ENCODE measurements around the gene SH3D21. TPM values are rescaled to one million over a fixed set of nuclear protein-coding genes. Genes with fewer than 3 reads are reported as not detected.

SH3D21 gene
- total and polyA plus RNA-seq, 10 of the 15 experiments (the other 5 are each of a cell fraction or from before 2014, with no cell fraction given), result 0.06 to 5.9 (median 2.4) TPM

DNA sequence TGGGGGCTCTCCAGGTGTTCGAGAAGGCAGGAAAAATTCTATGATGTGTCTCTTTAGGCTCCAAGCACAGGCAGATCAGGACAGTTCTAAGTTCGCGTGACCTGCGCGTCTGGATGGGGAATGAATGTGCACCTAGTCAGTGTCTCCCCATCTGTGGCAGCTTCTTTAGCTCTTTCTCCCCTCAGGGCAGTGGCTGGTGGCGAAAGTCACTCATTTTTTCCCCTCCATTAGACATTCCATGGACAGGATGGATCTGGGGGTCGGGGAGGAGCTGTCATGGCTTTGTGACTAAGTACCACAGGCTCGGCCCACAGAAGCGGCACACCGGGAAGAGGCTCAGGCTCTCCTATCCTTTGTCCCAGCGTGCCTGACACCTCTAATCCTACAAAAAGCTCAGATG, 48.3 kb downstream of the SH3D21 start:
- no peak for TF ChIP-seq STAT1 (conservative IDR thresholded peaks at IDR 0.05)
- no peak for TF ChIP-seq HDAC2 (IDR thresholded peaks at IDR 0.05)
- TF ChIP-seq ZNF274 (IDR thresholded peaks at IDR 0.05; ENCODE audit: insufficient read depth, insufficient read length), result no peak
- TF ChIP-seq SMC3 (IDR thresholded peaks at IDR 0.05; ENCODE audit: borderline replicate concordance, low read length), result no peak
- intact Hi-C loops (cut with micrococcal nuclease; ENCODE audit: unreplicated experiment), result no loop called here
- FAIRE-seq, result no peak
- in situ Hi-C loops (cut with MboI), result no loop called here
- no peak for ATAC-seq
- Histone ChIP-seq H3K27me3 (replicated peaks in 1 of 2; ENCODE audit: control insufficient read depth in 2 of 2, insufficient read depth in 2 of 2, low read length in 1 of 2) (no peaks in the 10 kb centered on the region), H3K4me2 (ENCODE audit: control insufficient read depth, insufficient read depth) (no peak overlapping the region), H3K9ac (ENCODE audit: control insufficient read depth, insufficient read depth, low read length) (no peak overlapping the region), H3K27ac (ENCODE audit: control insufficient read depth, insufficient read depth) (no peak overlapping the region), H3K79me2 (ENCODE audit: control insufficient read depth, insufficient read depth, low read length) (no peaks in the 10 kb centered on the region; the same call in 1 of the 2 replicates), H2AFZ (ENCODE audit: control insufficient read depth, low read depth, low read length) (no peak overlapping the region), H4K20me1 (ENCODE audit: control insufficient read depth, insufficient read depth) (no peaks in the 10 kb centered on the region), H3K4me3 (no peak overlapping the region), H3K9me3 (replicated peaks; ENCODE audit: control insufficient read depth, insufficient read depth, low read length) (no peaks in the 10 kb centered on the region), H3K4me1 (ENCODE audit: control insufficient read depth, insufficient read depth, low read length) (peaks cover 25% of the 10 kb centered on the region), H3K36me3 (ENCODE audit: control insufficient read depth in 2 of 2, insufficient read depth in 2 of 2, low read length in 1 of 2) (peaks cover 11 to 22% of the 10 kb centered on the region in 2 experiments)
- RAD21 ChIA-PET (ENCODE audit: unreplicated experiment), result no interaction called here
- DNase-seq (ENCODE audit: low read depth, low spot score), result no peak
- POLR2A ChIA-PET, result no interaction called here
- BruUV-seq (replicated peaks), result no TSS peak
- SMC1A ChIA-PET (ENCODE audit: uncharacterized antibody, unreplicated experiment), result interaction anchor here (2.0 kb wide), 1 partner anchor 14 kb away, joined by 5 read pairs; no protein-coding TSS in a partner anchor
- 80% methylated on average over 11 of the region's 11 CpGs for WGBS (ENCODE audit: insufficient coverage, insufficient replicate concordance, low lambda C conversion rate, missing lambda C conversion rate)
- CTCF ChIA-PET, result interaction anchor here (0.5 to 1.0 kb wide), 2 partner anchors 12 kb away, joined by 3 read pairs; no protein-coding TSS in a partner anchor

DNA sequence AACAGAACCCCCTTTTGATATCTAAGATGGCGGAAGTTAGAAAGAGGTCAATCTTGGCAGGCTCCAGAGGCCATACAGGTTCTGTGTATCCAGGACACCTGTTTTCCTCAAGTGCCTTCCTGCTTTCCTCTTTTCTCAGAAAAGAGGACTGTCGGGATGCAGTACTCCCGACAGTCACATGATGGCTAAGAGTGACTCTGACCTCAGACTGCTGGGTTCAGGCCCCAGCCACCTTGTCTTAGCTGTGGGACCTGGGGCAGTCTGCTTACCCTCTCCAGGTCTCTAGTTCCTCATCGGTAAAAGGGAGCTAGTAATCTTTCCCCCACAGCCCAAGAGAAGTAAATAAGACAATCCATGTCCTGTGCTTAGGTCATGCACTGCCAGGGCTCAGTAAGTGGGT, 49.6 kb downstream of the SH3D21 start:
- no peak overlapping the region for H3K9ac ChIP-seq (ENCODE audit: control insufficient read depth, insufficient read depth, low read length)
- POLR2A ChIA-PET, result interaction anchor here (0.6 to 0.7 kb wide), 2 partner anchors 10 to 110 kb away, joined by 4 to 5 read pairs; no protein-coding TSS in a partner anchor
- DNase-seq (ENCODE audit: low read depth, low spot score) (no peak), FAIRE-seq (no peak), ATAC-seq (no peak)
- RAD21 ChIA-PET (ENCODE audit: unreplicated experiment), result no interaction called here
- H3K9me3 ChIP-seq (replicated peaks; ENCODE audit: control insufficient read depth, insufficient read depth, low read length), result no peaks in the 10 kb centered on the region
- WGBS (ENCODE audit: insufficient coverage, insufficient replicate concordance, low lambda C conversion rate, missing lambda C conversion rate), result 99% methylated on average over 4 of the region's 4 CpGs
- no peaks in the 10 kb centered on the region for H4K20me1 ChIP-seq (ENCODE audit: control insufficient read depth, insufficient read depth)
- H3K4me2 ChIP-seq (ENCODE audit: control insufficient read depth, insufficient read depth), result no peak overlapping the region
- peaks cover 9 to 22% of the 10 kb centered on the region in 2 experiments for H3K36me3 ChIP-seq (ENCODE audit: control insufficient read depth in 2 of 2, insufficient read depth in 2 of 2, low read length in 1 of 2)
- H3K4me1 ChIP-seq (ENCODE audit: control insufficient read depth, insufficient read depth, low read length), result peaks cover 16% of the 10 kb centered on the region
- BruUV-seq (replicated peaks), result no TSS peak
- no peaks in the 10 kb centered on the region; the same call in none of the 2 replicates for H3K79me2 ChIP-seq (ENCODE audit: control insufficient read depth, insufficient read depth, low read length)
- no peaks in the 10 kb centered on the region for H3K27me3 ChIP-seq (replicated peaks in 1 of 2; ENCODE audit: control insufficient read depth in 2 of 2, insufficient read depth in 2 of 2, low read length in 1 of 2)
- no peak overlapping the region for H3K4me3 ChIP-seq
- intact Hi-C loops (cut with micrococcal nuclease; ENCODE audit: unreplicated experiment), result no loop called here
- in situ Hi-C loops (cut with MboI), result no loop called here
- SMC1A ChIA-PET (ENCODE audit: uncharacterized antibody, unreplicated experiment), result interaction anchor here (0.5 to 1.3 kb wide), 2 partner anchors 12 to 313 kb away, joined by 3 to 4 read pairs; no protein-coding TSS in a partner anchor
- CTCF ChIA-PET, result no interaction called here
- H3K27ac ChIP-seq (ENCODE audit: control insufficient read depth, insufficient read depth), result no peak overlapping the region
- H2AFZ ChIP-seq (ENCODE audit: control insufficient read depth, low read depth, low read length), result no peak overlapping the region
- TF ChIP-seq, protein P1, sequence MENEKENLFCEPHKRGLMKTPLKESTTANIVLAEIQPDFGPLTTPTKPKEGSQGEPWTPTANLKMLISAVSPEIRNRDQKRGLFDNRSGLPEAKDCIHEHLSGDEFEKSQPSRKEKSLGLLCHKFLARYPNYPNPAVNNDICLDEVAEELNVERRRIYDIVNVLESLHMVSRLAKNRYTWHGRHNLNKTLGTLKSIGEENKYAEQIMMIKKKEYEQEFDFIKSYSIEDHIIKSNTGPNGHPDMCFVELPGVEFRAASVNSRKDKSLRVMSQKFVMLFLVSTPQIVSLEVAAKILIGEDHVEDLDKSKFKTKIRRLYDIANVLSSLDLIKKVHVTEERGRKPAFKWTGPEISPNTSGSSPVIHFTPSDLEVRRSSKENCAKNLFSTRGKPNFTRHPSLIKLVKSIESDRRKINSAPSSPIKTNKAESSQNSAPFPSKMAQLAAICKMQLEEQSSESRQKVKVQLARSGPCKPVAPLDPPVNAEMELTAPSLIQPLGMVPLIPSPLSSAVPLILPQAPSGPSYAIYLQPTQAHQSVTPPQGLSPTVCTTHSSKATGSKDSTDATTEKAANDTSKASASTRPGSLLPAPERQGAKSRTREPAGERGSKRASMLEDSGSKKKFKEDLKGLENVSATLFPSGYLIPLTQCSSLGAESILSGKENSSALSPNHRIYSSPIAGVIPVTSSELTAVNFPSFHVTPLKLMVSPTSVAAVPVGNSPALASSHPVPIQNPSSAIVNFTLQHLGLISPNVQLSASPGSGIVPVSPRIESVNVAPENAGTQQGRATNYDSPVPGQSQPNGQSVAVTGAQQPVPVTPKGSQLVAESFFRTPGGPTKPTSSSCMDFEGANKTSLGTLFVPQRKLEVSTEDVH (IDR thresholded peaks at IDR 0.05; ENCODE audit: low read depth, partially characterized antibody), result no peak
- TF ChIP-seq, protein P2, sequence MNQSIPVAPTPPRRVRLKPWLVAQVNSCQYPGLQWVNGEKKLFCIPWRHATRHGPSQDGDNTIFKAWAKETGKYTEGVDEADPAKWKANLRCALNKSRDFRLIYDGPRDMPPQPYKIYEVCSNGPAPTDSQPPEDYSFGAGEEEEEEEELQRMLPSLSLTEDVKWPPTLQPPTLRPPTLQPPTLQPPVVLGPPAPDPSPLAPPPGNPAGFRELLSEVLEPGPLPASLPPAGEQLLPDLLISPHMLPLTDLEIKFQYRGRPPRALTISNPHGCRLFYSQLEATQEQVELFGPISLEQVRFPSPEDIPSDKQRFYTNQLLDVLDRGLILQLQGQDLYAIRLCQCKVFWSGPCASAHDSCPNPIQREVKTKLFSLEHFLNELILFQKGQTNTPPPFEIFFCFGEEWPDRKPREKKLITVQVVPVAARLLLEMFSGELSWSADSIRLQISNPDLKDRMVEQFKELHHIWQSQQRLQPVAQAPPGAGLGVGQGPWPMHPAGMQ (IDR thresholded peaks at IDR 0.05; ENCODE audit: borderline replicate concordance), result no peak
- TF ChIP-seq MEF2A (IDR thresholded peaks at IDR 0.05; ENCODE audit: insufficient read depth, low read depth, low read length) (no peak), GABPA (IDR thresholded peaks at IDR 0.05; ENCODE audit: low read depth) (no peak), RELA (IDR thresholded peaks at IDR 0.05; ENCODE audit: borderline replicate concordance, partially characterized antibody) (no peak)
- TF ChIP-seq, protein P3, sequence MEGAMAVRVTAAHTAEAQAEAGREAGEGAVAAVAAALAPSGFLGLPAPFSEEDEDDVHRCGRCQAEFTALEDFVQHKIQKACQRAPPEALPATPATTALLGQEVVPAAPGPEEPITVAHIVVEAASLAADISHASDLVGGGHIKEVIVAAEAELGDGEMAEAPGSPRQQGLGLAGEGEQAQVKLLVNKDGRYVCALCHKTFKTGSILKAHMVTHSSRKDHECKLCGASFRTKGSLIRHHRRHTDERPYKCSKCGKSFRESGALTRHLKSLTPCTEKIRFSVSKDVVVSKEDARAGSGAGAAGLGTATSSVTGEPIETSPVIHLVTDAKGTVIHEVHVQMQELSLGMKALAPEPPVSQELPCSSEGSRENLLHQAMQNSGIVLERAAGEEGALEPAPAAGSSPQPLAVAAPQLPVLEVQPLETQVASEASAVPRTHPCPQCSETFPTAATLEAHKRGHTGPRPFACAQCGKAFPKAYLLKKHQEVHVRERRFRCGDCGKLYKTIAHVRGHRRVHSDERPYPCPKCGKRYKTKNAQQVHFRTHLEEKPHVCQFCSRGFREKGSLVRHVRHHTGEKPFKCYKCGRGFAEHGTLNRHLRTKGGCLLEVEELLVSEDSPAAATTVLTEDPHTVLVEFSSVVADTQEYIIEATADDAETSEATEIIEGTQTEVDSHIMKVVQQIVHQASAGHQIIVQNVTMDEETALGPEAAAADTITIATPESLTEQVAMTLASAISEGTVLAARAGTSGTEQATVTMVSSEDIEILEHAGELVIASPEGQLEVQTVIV (IDR thresholded peaks at IDR 0.05; ENCODE audit: borderline replicate concordance, partially characterized antibody), result no peak
